GM21717 (cell line): ENCODE measurements around the gene POLR3H.

Experiments
- ATAC-seq: cut with Tn5 transposase; IDR thresholded peaks from one replicate; pipeline ENCODE4 v1.9.1; 2021; ENCODE audit warnings: mild to moderate bottlenecking, moderate library complexity; ENCODE audit not compliant: unreplicated experiment

POLR3H gene

GRCh38 chr22:41488076-41488475 is 56.2 kb downstream of the POLR3H start:
- ATAC-seq = no peak

- ATAC-seq = no peak
These were observed 57.0 kb downstream of the POLR3H start for GRCh38 chr22:41487037-41487935.

DNA sequence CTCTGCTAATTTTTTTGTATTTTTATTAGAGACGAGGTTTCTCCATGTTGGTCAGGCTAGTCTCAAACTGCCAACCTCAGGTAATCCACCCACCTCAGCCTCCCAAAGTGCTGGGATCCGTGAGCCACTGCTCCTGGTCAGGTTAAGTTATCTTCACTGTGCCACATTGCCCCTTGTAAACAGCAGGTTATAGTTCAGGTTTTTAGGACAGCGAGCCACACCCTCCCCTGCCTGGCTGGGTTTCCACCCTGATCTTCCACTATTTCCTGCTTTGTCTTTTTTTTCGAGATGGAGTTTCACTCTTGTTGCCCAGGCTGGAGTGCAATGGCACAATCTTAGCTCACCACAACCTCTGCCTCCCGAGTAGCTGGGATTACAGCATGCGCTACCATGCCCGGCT is 59.2 kb downstream of the POLR3H start:
- ATAC-seq = no peak

GRCh38 chr22:41482319-41482935 is 61.8 kb downstream of the POLR3H start:
- no peak for ATAC-seq

DNA sequence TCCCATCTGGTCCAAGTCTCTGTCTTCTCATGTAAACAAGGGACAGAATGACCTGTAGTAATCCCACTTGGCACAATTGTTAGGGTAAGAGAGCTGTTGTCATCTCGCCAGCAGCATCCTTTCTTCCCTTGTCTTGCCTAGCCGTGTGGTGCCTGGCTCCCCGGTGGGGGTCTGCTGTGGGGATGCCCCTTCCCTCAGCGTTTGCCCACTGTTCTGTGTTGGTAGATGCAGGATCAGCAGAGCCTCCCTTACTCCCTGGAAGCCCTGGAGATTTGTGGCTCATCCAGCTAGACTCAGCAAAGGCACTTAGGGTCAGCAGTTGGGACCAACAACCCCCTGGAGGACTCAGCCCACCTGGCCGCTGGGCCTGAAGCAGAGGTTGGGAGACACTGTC is 62.3 kb downstream of the POLR3H start:
- no peak for ATAC-seq

DNA sequence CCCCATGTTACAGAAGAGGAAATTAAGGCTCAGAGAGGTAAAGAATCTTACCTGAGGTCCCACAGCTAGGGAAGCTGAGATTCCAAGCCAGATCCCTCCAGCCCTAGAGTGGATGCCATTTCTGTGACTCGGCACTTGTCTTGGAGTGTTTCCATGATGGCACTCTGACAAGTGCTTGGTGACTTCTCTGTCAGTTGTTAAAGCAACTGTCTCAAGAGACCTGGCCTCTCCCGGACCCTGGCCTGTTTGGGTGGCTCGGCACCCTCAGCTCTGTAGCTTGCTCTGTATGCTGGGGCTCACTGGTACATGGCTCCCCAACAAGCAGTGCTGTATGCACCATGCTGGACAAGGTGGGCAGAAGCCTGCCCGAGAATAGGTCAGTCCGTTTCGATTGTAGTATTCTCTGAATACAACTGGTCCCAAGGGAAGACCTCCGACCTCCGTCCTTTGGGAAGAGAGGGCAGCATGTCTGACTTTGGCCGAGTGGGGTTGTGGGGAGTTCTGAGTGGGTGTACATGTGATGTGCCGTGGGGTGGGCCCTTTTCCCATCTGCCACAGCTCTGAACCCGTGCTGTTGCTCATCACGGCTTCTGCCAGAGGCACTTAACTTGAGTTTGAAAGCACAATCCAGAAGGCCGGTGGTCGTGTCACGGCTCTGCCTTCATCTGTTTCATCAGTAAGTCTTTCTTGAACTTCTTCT is 63.0 kb downstream of the POLR3H start:
- ATAC-seq = no peak

- ATAC-seq = no peak
These were observed 63.9 kb downstream of the POLR3H start for GRCh38 chr22:41480397-41480735.

GRCh38 chr22:41479671-41480396 is 64.4 kb downstream of the POLR3H start:
- no peak for ATAC-seq

GRCh38 chr22:41478891-41479521 is 65.3 kb downstream of the POLR3H start:
- no peak for ATAC-seq

DNA sequence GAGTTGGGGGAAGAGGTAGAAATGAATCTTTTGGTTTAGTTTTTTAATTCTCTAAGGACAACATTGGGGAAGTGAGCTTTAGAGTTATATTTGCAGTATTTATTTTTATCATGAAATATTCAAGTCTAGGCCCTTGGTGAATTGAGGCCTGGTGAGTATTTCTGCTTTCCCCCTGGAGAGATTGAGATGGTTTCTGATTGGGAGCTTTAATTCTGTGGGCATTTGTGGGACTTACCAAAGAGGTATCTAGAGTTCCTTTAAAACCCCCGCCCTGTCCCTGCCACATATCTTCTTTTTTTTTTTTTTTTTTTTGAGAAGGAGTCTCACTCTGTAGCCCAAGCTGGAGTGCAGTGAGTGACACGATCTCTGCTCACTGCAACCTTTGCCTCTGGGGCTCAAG is 65.8 kb downstream of the POLR3H start:
- ATAC-seq = no peak
